Endothelial cell of umbilical vein (primary cell): ENCODE results near the gene RMC1. TPM values are rescaled to one million over a fixed set of nuclear protein-coding genes. Genes with fewer than 3 reads are reported as not detected.

ENCODE experiments used
- BruUV-seq: library from RNA; stranded (reverse); fragments of 400-500 nt; replicated peaks from 2 replicates; lab custom pipeline; 2021; lab: Mats Ljungman, UMichigan
- CTCF ChIA-PET: fragments of 300-600, 350-600 bp; sonication (Branson Sonifier 250); formaldehyde crosslinking; loops from one replicate; lab custom pipeline; 2021; ENCODE audit warnings: antibody characterized with exemption, inconsistent platforms; lab: Charles Lee
- POLR2A ChIA-PET: fragments of 300-600, 350-600 bp; sonication (Branson Sonifier 250); formaldehyde crosslinking; loops from one replicate; lab custom pipeline; 2021; ENCODE audit warnings: antibody characterized with exemption, inconsistent platforms; lab: Charles Lee
- DNase-seq: peaks from one replicate; pipeline ENCODE4 v3.0.0-alpha.2; 2011; ENCODE audit warnings: low read depth, low spot score
- FAIRE-seq: peaks from 2 replicates; lab custom pipeline; 2011; peaks lifted over from hg19 to GRCh38; lab: Jason Lieb, UNC
- H2AFZ ChIP-seq: 2 replicates; pipeline ENCODE4 v1.6.0; 2012; ENCODE audit warnings: low read depth, low read length, control low read depth, inconsistent platforms
- H3K27ac ChIP-seq: 2 replicates; pipeline ENCODE4 v1.5.1; 2011; ENCODE audit warnings: low read depth, mild to moderate bottlenecking, control low read depth, low read length, moderate library complexity; ENCODE audit not compliant: insufficient read depth
- H3K27me3 ChIP-seq, 2 experiments: 2 replicates each; pipeline versions ENCODE4 v1.6.0 to v1.6.1; 2011; ENCODE audit warnings: low read length in 2 of 2, mixed read lengths in 1 of 2; ENCODE audit not compliant: control insufficient read depth in 2 of 2, insufficient read depth in 2 of 2
- H3K36me3 ChIP-seq, 2 experiments: 2 replicates in 1 of 2; 3 replicates in 1 of 2; pipeline ENCODE4 v1.5.1; 2011; ENCODE audit warnings: low read length in 2 of 2, mild to moderate bottlenecking in 1 of 2, moderate library complexity in 1 of 2; ENCODE audit not compliant: control insufficient read depth in 2 of 2, insufficient read depth in 2 of 2; ENCODE audit errors: extremely low read depth in 1 of 2
- H3K4me1 ChIP-seq: 3 replicates; pipeline ENCODE4 v1.5.1; 2011; ENCODE audit warnings: mild to moderate bottlenecking, low read length; ENCODE audit not compliant: control insufficient read depth, insufficient read depth; ENCODE audit errors: extremely low read depth
- H3K4me2 ChIP-seq: 2 replicates; pipeline ENCODE4 v1.6.1; 2011; ENCODE audit warnings: low read length, control low read depth, mixed read lengths; ENCODE audit not compliant: insufficient read depth
- H3K4me3 ChIP-seq, 3 experiments: fragments of 200-600 bp in 1 of 3; sonication (generic), shearing (Covaris generic) in 1 of 3; replicated peaks in 1 of 3; 2 replicates each; pipeline ENCODE4 v1.5.1; 2011 to 2016; ENCODE audit warnings: control low read depth in 3 of 3, low read length in 3 of 3, mild to moderate bottlenecking in 2 of 3, inconsistent platforms in 1 of 3, low read depth in 1 of 3, moderate library complexity in 1 of 3; ENCODE audit not compliant: insufficient read depth in 1 of 3
- H3K79me2 ChIP-seq: 2 replicates; pipeline ENCODE4 v1.6.0; 2012; ENCODE audit warnings: low read length, inconsistent platforms; ENCODE audit not compliant: control insufficient read depth, insufficient read depth
- H3K9ac ChIP-seq: replicated peaks from 2 replicates; pipeline ENCODE3; 2011; ENCODE audit warnings: low read length, control low read depth; ENCODE audit not compliant: insufficient read depth; ENCODE audit errors: extremely low read depth
- H3K9me1 ChIP-seq: replicated peaks from 3 replicates; pipeline ENCODE4 v1.6.0; 2011; ENCODE audit warnings: mild to moderate bottlenecking, low read length; ENCODE audit not compliant: control insufficient read depth, insufficient read depth; ENCODE audit errors: extremely low read depth
- H3K9me3 ChIP-seq: replicated peaks from 2 replicates; pipeline ENCODE4 v1.5.1; 2012; ENCODE audit warnings: low read length, inconsistent platforms; ENCODE audit not compliant: control insufficient read depth, insufficient read depth
- H4K20me1 ChIP-seq: replicated peaks from 2 replicates; pipeline ENCODE3; 2011; ENCODE audit warnings: mild to moderate bottlenecking, low read length; ENCODE audit not compliant: control insufficient read depth, insufficient read depth; ENCODE audit errors: extremely low read depth
- CTCF ChIP-seq, 2 donors: IDR thresholded peaks; 1 replicate in 1 of 2; 2 replicates in 1 of 2; pipeline ENCODE4 v1.5.1; 2011; ENCODE audit warnings: low read length in 2 of 2, mild to moderate bottlenecking in 2 of 2, moderate library complexity in 2 of 2, control low read depth in 1 of 2, inconsistent platforms in 1 of 2, low read depth in 1 of 2; ENCODE audit not compliant: insufficient read depth in 1 of 2; ENCODE audit errors: extremely low read depth in 1 of 2
- EZH2 ChIP-seq: IDR thresholded peaks from 2 replicates; pipeline ENCODE4 v1.6.1; 2012; ENCODE audit warnings: borderline replicate concordance, low read depth, mild to moderate bottlenecking, moderate library complexity, low read length, inconsistent platforms; ENCODE audit not compliant: severe bottlenecking
- FOS ChIP-seq: IDR thresholded peaks from 2 replicates; pipeline ENCODE4 v1.6.1; 2011; ENCODE audit warnings: mild to moderate bottlenecking, low read length, moderate library complexity, borderline replicate concordance; ENCODE audit not compliant: insufficient read depth
- GATA2 ChIP-seq: IDR thresholded peaks from 2 replicates; pipeline ENCODE4 v1.7.0; 2011; ENCODE audit warnings: low read depth, mild to moderate bottlenecking, moderate library complexity, mixed read lengths, low read length; ENCODE audit not compliant: insufficient read length, insufficient read depth
- JUN ChIP-seq: IDR thresholded peaks from 2 replicates; pipeline ENCODE4 v1.6.1; 2011; ENCODE audit warnings: borderline replicate concordance, low read depth; ENCODE audit not compliant: insufficient read length, insufficient read depth
- MAX ChIP-seq: IDR thresholded peaks from 2 replicates; pipeline ENCODE4 v1.6.1; 2011; ENCODE audit not compliant: insufficient read depth, insufficient read length
- MYC ChIP-seq: IDR thresholded peaks from one replicate; pipeline ENCODE4 v1.6.1; 2011; ENCODE audit warnings: mild to moderate bottlenecking, low read depth, low read length
- POLR2A ChIP-seq: IDR thresholded peaks from 2 replicates; pipeline ENCODE4 v1.6.1; 2012; ENCODE audit warnings: low read depth, mild to moderate bottlenecking, control low read depth, low read length
- POLR2AphosphoS5 ChIP-seq: IDR thresholded peaks from 2 replicates; pipeline ENCODE4 v1.6.1; 2012; ENCODE audit warnings: low read depth, mild to moderate bottlenecking, control low read depth, low read length, moderate library complexity; ENCODE audit not compliant: insufficient read depth
- dilution Hi-C: fragments of 300-500 bp; cut with MboI; formaldehyde crosslinking; loops from one replicate; pipeline ENCODE4 v1.15.0; 2019; ENCODE audit warnings: low sequenced_read_pairs; ENCODE audit not compliant: extremely low pct_ligation_motif_present
- intact Hi-C: fragments of 100-400 bp; cut with micrococcal nuclease; formaldehyde crosslinking; loops from one replicate; pipeline ENCODE4 v1.10.0; 2022
- polyA plus RNA-seq, 4 experiments: library from polyadenylated mRNA; depleted of rRNA in 3 of 4; stranded (reverse) in 3 of 4; unstranded in 1 of 4; fragments of >200 nt; gene quantifications; 2 replicates each; pipeline versions ENCODE4 v1.2.1 to v1.2.3, GENCODE V29; 2011 to 2012; ENCODE audit warnings: missing spikeins in 1 of 4
- total RNA-seq: library from RNA; stranded (reverse); gene quantifications from 2 replicates; pipeline ENCODE4 v1.2.3, GENCODE V29; 2021

The RMC1 gene
- total and polyA plus RNA-seq, 2 donors (not counting 3 experiments of a cell fraction or from before 2014, with no cell fraction given) = 26.2 to 29.7 TPM

- Histone ChIP-seq H3K36me3 (peaks cover 15 to 21% of the 10 kb centered on the region in 2 experiments), H3K27ac (no peak overlapping the region), H3K9me1 (no peaks in the 10 kb centered on the region), H3K4me1 (no peaks in the 10 kb centered on the region), H4K20me1 (no peaks in the 10 kb centered on the region), H3K9me3 (no peaks in the 10 kb centered on the region), H3K79me2 (no peaks in the 10 kb centered on the region), H2AFZ (no peak overlapping the region), H3K9ac (no peak overlapping the region), H3K4me2 (no peak overlapping the region), H3K4me3 (no peak overlapping the region), H3K27me3 (no peaks in the 10 kb centered on the region)
- intact Hi-C loops (no loop called here), dilution Hi-C loops (no loop called here)
- FAIRE-seq = no peak
- TF ChIP-seq CTCF (IDR thresholded peaks at IDR 0.05; ENCODE audit: extremely low read depth in 1 of 2, insufficient read depth in 1 of 2, low read depth in 1 of 2, low read length in 2 of 2) (no peak), GATA2 (no peak), POLR2AphosphoS5 (no peak), MYC (no peak), FOS (no peak), EZH2 (no peak), JUN (no peak), MAX (no peak), POLR2A (no peak)
- DNase-seq = no peak
- POLR2A ChIA-PET = no interaction called here
- no TSS peak for BruUV-seq
- CTCF ChIA-PET = interaction anchor here (1.4 kb wide), 1 partner anchor 47 kb away, joined by 6 read pairs; no protein-coding TSS in a partner anchor
Measured at GRCh38 chr18:23545247-23545789, 42.0 kb downstream of the RMC1 start.
